ENCODE results near the gene YAF2.

Gene YAF2

DNA sequence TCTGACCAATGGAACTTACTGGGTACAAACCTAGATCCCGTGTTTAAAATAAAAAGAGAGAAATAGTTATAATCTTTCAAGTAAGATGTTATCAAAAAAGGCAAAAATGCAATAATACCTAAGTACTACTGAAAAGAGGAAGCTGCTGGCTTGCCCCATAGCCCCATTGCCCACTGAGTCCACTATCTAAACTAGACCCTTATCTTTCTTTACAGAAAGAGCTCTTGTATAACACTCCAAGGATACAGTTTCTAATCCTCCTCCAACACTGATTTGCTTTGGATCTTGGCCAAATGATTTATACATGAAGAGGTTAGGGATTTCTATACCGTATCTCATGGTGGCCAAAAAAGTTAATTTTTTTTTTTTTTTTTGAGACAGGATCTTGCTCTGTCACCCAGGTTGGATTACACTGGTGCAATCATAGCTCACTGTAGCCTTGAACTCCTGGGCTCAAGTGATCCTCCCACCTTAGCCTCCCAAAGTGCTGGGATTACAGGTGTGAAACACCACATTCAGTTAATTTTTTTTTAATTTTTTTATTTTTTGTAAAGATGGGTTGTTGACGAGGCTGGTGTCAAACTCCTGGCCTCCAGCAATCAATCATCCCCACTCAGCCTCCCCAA, 96.0 kb downstream of the YAF2 start:
- no peak for DNase-seq (ENCODE audit: low spot score in 2 of 2)
- no peaks in the 10 kb centered on the region for H3K36me3 ChIP-seq (replicated peaks)
- no peaks in the 10 kb centered on the region for H3K27me3 ChIP-seq (ENCODE audit: low read depth)
- in situ Hi-C loops (cut with MboI; ENCODE audit: low sequenced_read_pairs): loop anchor here (25.0 kb wide), 1 partner anchor 420 kb away; no protein-coding TSS in a partner anchor
- no peak overlapping the region for H3K4me3 ChIP-seq
- H3K9me3 ChIP-seq: no peaks in the 10 kb centered on the region
- H3K4me1 ChIP-seq: peaks cover 21% of the 10 kb centered on the region

DNA sequence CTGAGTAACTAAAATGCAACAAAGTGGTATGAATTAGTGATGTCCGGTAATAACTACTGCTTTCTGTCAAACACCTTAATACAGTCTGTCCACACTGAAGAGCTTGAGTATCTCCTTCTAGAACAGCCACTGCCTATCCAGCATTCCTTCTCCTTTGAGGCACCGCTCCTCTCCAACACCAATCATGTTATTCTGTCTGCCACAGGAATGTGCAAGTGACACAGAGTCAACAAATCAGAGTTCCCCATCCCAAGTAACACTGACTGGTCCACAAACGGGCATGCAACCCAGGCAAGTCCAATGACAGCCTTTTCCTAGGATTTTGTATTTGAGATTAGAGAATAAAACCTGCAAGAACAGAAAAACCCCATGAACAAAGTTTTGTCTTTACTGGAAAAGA, 97.1 kb downstream of the YAF2 start:
- H3K9me3 ChIP-seq: peaks cover 3% of the 10 kb centered on the region; the same call in 1 of the 2 replicates
- no peak overlapping the region for H3K4me3 ChIP-seq
- in situ Hi-C loops (cut with MboI; ENCODE audit: low sequenced_read_pairs): loop anchor here (25.0 kb wide), 1 partner anchor 421 kb away; no protein-coding TSS in a partner anchor
- H3K4me1 ChIP-seq: peaks cover 19% of the 10 kb centered on the region
- no peaks in the 10 kb centered on the region for H3K27me3 ChIP-seq (ENCODE audit: low read depth)
- no peaks in the 10 kb centered on the region for H3K36me3 ChIP-seq (replicated peaks)
- no peak for DNase-seq (ENCODE audit: low spot score in 2 of 2)

DNA sequence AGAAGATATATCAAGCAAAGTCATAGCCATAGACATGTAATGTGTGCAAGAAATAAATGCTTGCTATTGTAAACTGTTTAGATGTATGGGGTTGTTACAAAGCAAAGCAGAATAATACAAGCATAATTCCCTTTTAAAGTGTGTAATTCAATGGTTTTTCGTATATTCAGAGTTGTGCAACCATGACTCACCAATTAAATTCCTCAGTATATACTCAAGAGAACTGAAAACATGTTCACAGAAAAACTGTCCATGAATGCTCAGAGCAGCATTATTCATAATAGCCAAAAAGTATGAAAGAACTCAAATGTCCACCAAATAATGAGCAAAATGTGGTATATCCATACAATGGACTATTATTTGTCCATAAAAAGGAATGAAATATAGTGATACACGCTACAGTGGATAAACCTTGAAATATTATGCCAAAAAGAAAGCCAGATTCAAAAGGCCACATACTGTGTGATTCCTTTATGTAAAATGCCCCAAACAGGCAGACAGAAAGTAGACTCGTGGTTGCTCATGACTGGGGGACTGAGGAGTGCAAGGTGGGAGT, 102.7 kb downstream of the YAF2 start:
- in situ Hi-C loops (cut with MboI; ENCODE audit: low sequenced_read_pairs): loop anchor here (10.0 to 25.0 kb wide), 2 partner anchors 199 to 427 kb away; no protein-coding TSS in a partner anchor
- Histone ChIP-seq H3K27me3 (ENCODE audit: low read depth) (no peaks in the 10 kb centered on the region), H3K9me3 (peaks cover 3% of the 10 kb centered on the region; the same call in 1 of the 2 replicates), H3K36me3 (replicated peaks) (no peaks in the 10 kb centered on the region), H3K4me3 (no peak overlapping the region), H3K4me1 (peaks cover under 1% of the 10 kb centered on the region; the same call in 1 of the 2 replicates)
- DNase-seq (ENCODE audit: low spot score in 2 of 2): no peak

DNA sequence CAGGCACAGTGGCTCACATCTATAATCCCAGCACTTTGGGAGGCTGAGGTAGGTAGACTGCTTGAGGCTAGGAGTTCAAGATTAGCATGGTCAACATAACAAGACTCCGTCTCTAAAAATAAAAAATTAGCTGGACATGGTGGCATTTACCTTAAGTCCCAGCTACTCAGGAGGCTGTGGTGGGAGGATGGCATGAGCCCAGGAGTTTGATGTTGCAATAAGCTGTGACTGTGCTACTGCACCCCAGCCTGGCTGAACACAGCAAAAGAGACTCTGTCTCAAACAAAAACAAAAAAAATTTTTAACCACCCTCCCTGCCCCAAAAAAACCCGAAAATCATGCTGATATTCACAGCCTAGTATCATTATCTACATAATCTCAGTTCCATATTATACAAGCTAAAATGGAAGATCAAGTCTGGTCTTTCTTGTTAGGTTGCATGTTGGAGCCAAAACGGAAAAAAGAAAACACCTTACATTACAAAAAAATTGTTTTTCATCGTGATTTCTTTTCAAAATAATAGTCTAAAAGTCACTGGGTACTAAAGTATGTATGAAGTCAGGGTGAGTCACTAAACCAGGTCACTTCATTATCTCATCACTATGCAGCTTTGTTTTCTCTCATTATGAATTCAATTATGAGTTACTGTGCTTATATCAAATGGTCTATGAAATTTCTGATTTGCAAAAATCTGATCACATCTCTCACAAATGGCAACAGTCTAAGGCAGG, 107.2 kb downstream of the YAF2 start:
- peaks cover 17% of the 10 kb centered on the region for H3K4me1 ChIP-seq
- no peak overlapping the region for H3K4me3 ChIP-seq
- H3K9me3 ChIP-seq: no peaks in the 10 kb centered on the region
- no peak for DNase-seq (ENCODE audit: low spot score in 2 of 2)
- in situ Hi-C loops (cut with MboI; ENCODE audit: low sequenced_read_pairs): loop anchor here (10.0 to 25.0 kb wide), 2 partner anchors 204 to 431 kb away; no protein-coding TSS in a partner anchor
- no peaks in the 10 kb centered on the region for H3K27me3 ChIP-seq (ENCODE audit: low read depth)
- H3K36me3 ChIP-seq (replicated peaks): no peaks in the 10 kb centered on the region

DNA sequence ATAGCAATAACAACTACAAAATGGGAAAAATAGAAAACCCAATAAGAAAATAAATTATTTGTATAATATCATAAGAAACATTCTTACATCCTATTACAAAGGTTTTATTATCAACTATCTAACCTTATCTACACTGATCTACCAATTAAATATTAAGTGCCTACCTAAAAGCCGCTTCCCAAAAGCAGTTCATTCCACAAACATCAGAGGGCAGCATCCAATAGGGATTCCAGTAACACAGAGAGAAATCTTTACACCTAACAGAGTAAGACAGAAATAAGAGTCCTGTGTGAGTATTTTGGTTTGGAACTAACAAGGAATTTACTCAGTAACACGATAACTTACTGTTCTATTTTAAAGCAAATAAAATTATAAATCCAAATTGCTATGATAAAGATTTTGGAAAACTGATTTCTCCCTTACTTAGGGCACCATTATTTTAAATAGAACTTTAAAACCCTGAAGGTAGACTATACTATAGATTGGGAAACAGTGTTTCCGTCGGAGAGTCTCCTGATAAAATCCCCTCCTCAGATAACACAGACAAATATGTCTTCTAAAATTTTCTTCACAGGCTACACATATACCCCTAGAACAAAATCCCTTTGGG, 108.3 kb downstream of the YAF2 start:
- no peaks in the 10 kb centered on the region for H3K36me3 ChIP-seq (replicated peaks)
- peaks cover 25% of the 10 kb centered on the region for H3K4me1 ChIP-seq
- H3K9me3 ChIP-seq: no peaks in the 10 kb centered on the region
- in situ Hi-C loops (cut with MboI; ENCODE audit: low sequenced_read_pairs): loop anchor here (10.0 to 25.0 kb wide), 2 partner anchors 205 to 433 kb away; no protein-coding TSS in a partner anchor
- no peaks in the 10 kb centered on the region for H3K27me3 ChIP-seq (ENCODE audit: low read depth)
- DNase-seq (ENCODE audit: low spot score in 2 of 2): peak; percentile 65 to 70
- H3K4me3 ChIP-seq: no peak overlapping the region

DNA sequence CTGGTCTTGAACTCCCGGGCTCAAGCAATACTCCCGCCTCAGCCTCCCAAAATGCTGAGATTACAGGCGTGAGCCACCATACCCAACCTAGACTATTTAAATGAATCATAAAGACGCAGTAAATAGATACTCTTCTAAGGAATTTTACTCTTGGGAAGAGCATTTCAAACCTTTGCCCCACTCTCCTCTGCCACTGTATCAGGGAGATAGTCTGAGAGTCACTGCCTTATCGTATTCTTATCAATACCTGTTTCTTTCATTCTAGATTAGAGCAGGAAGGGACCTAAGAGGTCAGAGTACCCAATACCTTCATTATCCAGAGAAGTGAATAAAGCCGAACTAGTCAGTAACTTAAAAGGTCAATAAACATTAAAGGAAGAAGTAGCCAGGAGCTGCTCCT, 109.2 kb downstream of the YAF2 start:
- in situ Hi-C loops (cut with MboI; ENCODE audit: low sequenced_read_pairs): loop anchor here (25.0 kb wide), 1 partner anchor 433 kb away; no protein-coding TSS in a partner anchor
- DNase-seq (ENCODE audit: low spot score in 2 of 2): no peak
- Histone ChIP-seq H3K9me3 (no peaks in the 10 kb centered on the region), H3K4me1 (peaks cover 25% of the 10 kb centered on the region), H3K4me3 (no peak overlapping the region), H3K27me3 (ENCODE audit: low read depth) (no peaks in the 10 kb centered on the region), H3K36me3 (replicated peaks) (no peaks in the 10 kb centered on the region)

DNA sequence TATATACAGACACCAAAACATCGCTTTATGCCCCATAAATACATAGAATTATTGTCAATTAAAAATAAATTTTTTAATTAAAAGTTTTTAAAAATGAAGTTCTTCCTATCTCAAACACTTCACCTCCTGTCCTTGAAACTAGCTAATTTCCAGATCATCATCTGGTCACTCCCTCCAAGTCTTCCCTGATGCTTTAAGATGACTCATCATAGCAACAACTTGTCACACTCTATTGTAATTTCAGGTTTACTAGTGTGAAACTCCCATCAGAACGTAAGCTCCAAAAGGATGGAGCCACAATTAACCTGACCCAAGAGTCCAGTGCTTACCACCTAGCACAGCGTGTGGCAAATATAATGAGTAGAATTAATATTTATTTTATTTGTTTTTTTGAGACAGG, 109.7 kb downstream of the YAF2 start:
- DNase-seq (ENCODE audit: low spot score in 2 of 2): no peak
- in situ Hi-C loops (cut with MboI; ENCODE audit: low sequenced_read_pairs): loop anchor here (25.0 kb wide), 1 partner anchor 434 kb away; no protein-coding TSS in a partner anchor
- Histone ChIP-seq H3K4me3 (no peak overlapping the region), H3K36me3 (replicated peaks) (no peaks in the 10 kb centered on the region), H3K27me3 (ENCODE audit: low read depth) (no peaks in the 10 kb centered on the region), H3K4me1 (peaks cover 25% of the 10 kb centered on the region), H3K9me3 (no peaks in the 10 kb centered on the region)

DNA sequence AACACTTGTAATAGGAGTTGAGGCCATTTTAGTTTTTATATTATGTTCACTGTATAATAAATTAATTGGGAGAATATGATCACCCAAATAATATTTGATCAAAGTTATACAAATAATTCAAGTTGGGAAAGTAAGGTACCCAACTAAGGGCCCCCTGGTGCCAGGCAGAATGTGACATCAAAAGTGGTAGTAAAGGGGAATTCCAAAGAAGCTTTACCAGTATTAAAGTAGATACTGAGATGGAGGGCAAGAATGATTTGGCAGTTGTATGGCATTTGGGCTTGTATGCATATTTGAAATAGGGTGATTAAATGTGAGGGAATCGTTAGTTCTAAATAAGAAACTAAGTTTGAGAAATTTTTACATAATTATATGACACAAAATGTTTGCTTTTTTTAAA, 111.1 kb downstream of the YAF2 start:
- no peaks in the 10 kb centered on the region; the same call in 1 of the 2 replicates for H3K36me3 ChIP-seq (replicated peaks)
- peaks cover 25% of the 10 kb centered on the region for H3K4me1 ChIP-seq
- H3K27me3 ChIP-seq (ENCODE audit: low read depth): no peaks in the 10 kb centered on the region
- no peak overlapping the region for H3K4me3 ChIP-seq
- in situ Hi-C loops (cut with MboI; ENCODE audit: low sequenced_read_pairs): loop anchor here (25.0 kb wide), 1 partner anchor 435 kb away; no protein-coding TSS in a partner anchor
- DNase-seq (ENCODE audit: low spot score in 2 of 2): no peak
- H3K9me3 ChIP-seq: no peaks in the 10 kb centered on the region

DNA sequence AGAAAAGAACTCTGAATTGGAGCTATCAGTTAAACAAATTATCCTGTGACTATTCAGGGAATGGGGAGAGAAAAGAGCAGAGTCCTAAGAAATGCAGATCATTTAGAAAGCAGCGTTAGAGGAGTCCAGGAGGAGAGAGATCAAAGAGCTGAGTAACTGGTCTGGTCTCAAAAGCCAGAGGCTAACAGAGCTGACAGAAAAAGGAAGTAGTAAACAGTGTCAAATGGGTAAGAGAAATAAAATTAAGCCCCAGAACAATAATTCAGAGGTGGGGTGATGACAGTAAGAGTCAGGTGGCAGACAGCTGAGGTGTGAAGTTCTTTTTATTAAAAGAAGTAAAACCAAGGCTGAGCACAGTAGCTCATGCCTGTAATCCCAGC, 112.7 kb downstream of the YAF2 start:
- H3K4me3 ChIP-seq: no peak overlapping the region
- no peaks in the 10 kb centered on the region for H3K27me3 ChIP-seq (ENCODE audit: low read depth)
- no peaks in the 10 kb centered on the region; the same call in 1 of the 2 replicates for H3K36me3 ChIP-seq (replicated peaks)
- DNase-seq (ENCODE audit: low spot score in 2 of 2): peak in 1 of 2 experiments; percentile 21
- no peaks in the 10 kb centered on the region for H3K9me3 ChIP-seq
- peaks cover 25% of the 10 kb centered on the region for H3K4me1 ChIP-seq
- in situ Hi-C loops (cut with MboI; ENCODE audit: low sequenced_read_pairs): loop anchor here (25.0 kb wide), 1 partner anchor 437 kb away; no protein-coding TSS in a partner anchor

DNA sequence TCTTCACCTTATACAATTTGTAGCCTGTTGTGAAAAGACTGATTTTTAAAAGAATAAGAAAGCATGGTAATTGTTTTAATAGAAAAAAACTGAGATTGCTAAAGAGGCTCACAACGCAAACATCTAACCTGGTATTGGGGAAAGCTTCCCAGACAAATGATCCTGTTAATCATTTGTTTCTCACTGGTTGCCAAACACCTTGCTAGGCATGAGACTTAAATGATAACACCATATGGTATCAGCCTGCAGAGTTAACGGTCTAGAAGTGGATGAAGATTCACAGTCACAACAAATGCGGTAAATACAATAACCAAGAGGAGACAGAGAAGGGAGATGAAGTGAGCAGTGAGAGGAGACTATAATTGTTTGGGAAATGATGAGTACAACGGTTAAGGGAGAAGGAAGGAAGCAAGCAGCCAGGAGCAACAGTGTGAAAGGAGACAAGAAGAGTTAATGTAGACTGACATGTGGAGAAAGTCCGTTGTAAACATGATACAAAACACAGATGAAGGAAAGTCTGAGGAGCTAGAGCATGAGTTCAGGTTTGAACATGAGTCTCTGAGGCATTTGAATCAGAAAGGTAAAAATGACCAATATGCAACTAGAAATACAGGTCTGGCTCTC, 113.2 kb downstream of the YAF2 start:
- H3K4me3 ChIP-seq: no peak overlapping the region
- H3K36me3 ChIP-seq (replicated peaks): no peaks in the 10 kb centered on the region; the same call in 1 of the 2 replicates
- no peaks in the 10 kb centered on the region for H3K9me3 ChIP-seq
- H3K27me3 ChIP-seq (ENCODE audit: low read depth): no peaks in the 10 kb centered on the region
- peaks cover 20% of the 10 kb centered on the region for H3K4me1 ChIP-seq
- no peak for DNase-seq (ENCODE audit: low spot score in 2 of 2)
- in situ Hi-C loops (cut with MboI; ENCODE audit: low sequenced_read_pairs): loop anchor here (25.0 kb wide), 1 partner anchor 437 kb away; no protein-coding TSS in a partner anchor

DNA sequence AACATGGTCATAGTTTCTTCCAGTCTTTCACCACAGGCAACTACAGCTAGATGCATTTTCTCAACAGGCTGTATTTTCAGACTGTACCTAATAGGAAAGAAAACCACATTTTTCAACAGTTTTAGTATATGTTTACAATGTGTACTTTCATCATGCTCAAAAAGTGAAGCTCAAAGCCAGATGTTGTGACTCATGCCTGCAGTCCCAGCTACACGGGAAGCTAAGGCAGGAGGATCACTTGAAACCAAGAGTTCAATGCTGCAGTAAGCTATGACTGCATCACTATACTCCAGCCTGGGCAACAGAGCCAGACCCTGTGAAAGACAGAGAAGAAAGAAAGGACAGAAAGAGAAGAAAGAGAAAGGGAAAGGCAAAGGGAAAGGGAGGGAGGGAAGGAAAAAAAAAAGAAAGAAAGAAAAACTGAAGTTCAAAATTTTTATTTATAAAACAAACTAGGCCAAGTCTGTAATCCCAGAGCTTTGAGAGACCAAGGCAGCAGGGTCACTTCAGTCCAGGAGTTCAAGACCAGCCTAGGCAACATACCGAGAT, 118.9 kb downstream of the YAF2 start:
- in situ Hi-C loops (cut with MboI; ENCODE audit: low sequenced_read_pairs): no loop called here
- DNase-seq (ENCODE audit: low spot score in 2 of 2): no peak

DNA sequence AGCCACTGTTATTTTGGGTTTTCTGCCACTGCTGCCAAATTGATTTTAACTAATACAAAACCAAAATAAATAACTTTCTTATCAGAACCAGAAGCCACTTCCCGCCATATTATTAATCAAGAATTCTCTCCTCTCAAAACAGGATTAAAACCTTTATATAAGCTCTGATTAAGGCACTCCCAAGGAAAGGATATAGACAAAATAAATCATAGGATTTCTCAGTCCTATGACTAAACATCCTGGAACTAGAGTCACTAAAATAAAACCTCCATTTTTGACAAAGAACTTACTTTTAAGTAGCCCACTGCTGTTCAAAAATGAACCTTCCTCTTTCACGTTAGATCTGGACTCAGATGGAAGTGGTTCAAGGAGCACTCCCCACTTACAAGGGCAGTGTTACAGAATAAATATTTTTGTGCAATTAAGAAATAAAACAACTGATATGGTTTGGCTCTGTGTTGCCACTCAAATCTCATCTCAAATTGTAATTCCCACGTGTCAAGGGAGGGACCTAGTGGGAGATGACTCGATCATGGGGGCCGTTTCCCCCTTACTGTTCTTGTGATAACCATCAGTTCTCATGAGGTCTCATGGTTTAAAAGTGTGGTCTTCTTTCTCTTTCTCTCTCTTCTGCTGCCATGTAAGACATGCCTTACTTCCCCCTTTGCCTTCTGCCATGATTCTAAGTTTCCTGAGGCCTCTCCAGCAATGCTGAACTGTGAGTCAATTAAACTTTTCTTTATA, 119.7 kb downstream of the YAF2 start:
- in situ Hi-C loops (cut with MboI; ENCODE audit: low sequenced_read_pairs): no loop called here
- Histone ChIP-seq H3K27me3 (ENCODE audit: low read depth) (no peaks in the 10 kb centered on the region), H3K36me3 (replicated peaks) (peaks cover 14% of the 10 kb centered on the region), H3K4me3 (no peak overlapping the region), H3K9me3 (no peaks in the 10 kb centered on the region), H3K4me1 (no peaks in the 10 kb centered on the region)
- no peak for DNase-seq (ENCODE audit: low spot score in 2 of 2)

More for the DNA sequence above, 118.9 kb downstream of the YAF2 start:
- peaks cover 14% of the 10 kb centered on the region for H3K36me3 ChIP-seq (replicated peaks)
- H3K4me1 ChIP-seq: no peaks in the 10 kb centered on the region
- H3K9me3 ChIP-seq: no peaks in the 10 kb centered on the region
- H3K4me3 ChIP-seq: no peak overlapping the region
- H3K27me3 ChIP-seq (ENCODE audit: low read depth): no peaks in the 10 kb centered on the region

All from HAP-1 (cell line).